ENCODE measurements around the gene NOL6.
A peak's percentile ranks its signal among the peaks of the same experiment; 100 is the strongest.

The NOL6 gene

DNA sequence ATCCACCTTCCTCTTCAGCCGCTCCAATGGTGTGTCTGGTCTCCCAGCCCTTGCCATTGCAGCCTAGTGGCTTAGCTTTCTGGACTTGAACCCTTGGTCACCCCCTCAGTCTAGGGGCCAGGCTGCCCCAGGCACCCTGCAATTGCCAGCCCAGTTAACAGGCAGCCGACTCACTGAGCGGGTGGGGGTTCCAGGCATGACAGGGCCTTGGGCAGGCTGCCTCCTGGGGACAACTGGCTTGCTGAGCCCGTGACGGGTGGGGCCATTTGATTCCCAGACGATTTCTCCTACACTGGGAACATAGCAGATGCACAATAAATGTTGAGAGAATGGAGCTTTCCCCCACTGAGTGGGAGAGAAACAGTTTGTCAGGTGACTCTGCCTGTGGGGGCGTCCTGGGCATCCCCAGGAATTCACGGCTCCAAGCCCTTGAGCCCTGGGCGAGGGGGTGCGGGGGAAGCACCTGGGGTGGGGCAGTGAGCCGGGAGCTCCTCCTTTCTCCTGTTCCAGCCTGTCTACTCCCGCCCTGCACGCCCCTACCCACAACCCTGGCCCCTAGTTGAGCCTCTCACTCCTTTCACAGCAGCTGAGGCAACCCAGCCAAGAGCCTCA is 58.7 kb downstream of the NOL6 start:
- Histone ChIP-seq H3K4me3 (no peak overlapping the region), H3K27ac (peak overlapping the region in 20 of 21 experiments; percentile 9 to 85 (median 76))

DNA sequence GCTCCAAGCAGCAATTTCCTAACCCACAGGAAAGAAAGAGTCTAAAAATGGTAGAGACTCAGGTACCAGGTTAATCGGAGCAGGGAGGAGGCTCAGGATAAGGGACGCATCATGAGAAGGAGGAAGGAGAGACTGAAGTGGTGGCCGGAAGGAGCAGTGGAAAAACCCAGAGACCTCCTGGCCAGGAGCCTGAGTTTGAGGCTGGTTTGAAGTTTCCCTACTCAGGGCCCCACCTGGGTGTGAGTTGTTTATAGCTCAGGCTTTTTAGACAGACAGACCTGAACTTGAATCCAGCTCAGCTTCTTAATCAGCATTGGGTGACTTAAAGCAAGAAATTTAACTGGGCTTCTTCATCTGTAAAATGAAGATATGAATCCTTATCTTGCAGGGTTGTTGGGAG is 59.5 kb downstream of the NOL6 start:
- H3K27ac ChIP-seq, result peak overlapping the region in 16 of 21 experiments; percentile 10 to 85 (median 76)
- no peak overlapping the region for H3K4me3 ChIP-seq
